ENCODE data around the gene KIF21B.

Gene KIF21B, protein sequence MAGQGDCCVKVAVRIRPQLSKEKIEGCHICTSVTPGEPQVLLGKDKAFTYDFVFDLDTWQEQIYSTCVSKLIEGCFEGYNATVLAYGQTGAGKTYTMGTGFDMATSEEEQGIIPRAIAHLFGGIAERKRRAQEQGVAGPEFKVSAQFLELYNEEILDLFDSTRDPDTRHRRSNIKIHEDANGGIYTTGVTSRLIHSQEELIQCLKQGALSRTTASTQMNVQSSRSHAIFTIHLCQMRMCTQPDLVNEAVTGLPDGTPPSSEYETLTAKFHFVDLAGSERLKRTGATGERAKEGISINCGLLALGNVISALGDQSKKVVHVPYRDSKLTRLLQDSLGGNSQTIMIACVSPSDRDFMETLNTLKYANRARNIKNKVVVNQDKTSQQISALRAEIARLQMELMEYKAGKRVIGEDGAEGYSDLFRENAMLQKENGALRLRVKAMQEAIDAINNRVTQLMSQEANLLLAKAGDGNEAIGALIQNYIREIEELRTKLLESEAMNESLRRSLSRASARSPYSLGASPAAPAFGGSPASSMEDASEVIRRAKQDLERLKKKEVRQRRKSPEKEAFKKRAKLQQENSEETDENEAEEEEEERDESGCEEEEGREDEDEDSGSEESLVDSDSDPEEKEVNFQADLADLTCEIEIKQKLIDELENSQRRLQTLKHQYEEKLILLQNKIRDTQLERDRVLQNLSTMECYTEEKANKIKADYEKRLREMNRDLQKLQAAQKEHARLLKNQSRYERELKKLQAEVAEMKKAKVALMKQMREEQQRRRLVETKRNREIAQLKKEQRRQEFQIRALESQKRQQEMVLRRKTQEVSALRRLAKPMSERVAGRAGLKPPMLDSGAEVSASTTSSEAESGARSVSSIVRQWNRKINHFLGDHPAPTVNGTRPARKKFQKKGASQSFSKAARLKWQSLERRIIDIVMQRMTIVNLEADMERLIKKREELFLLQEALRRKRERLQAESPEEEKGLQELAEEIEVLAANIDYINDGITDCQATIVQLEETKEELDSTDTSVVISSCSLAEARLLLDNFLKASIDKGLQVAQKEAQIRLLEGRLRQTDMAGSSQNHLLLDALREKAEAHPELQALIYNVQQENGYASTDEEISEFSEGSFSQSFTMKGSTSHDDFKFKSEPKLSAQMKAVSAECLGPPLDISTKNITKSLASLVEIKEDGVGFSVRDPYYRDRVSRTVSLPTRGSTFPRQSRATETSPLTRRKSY (N-terminal part only)

DNA sequence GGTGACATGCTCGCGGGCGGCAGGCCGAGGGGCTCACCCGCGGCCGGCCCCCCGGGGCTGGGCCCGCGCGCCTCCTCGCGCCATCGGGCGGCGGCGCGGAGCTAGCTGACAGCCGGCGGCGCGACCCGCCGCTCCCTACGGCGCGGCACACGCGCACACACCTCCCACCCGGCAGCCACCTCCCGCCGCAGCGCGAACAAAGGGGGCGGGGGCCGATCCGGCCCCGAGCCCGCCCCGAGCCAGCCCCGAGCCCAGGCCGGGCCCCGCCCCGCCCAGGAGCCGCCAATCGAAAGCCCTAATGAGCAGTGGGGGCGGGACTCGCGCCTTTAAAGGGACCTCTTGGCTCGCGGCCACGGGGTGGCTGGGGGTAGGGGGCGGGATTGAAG lies at the start of gene KIF21B:
Gene KIF21B (minus strand): TSS at position 198 of the 386 bp plus-strand sequence. CDS start 331 bp downstream, outside the sequence.
- in situ Hi-C loops (cut with MboI; ENCODE audit: low sequenced_read_pairs), result no loop called here

- in situ Hi-C loops (cut with MboI; ENCODE audit: low sequenced_read_pairs), result no loop called here
Observed at GRCh38 chr1:201072922-201073321, 49.4 kb upstream of the KIF21B start.

GRCh38 chr1:201072149-201072548 lies 48.6 kb upstream of the KIF21B start:
- in situ Hi-C loops (cut with MboI; ENCODE audit: low sequenced_read_pairs), result no loop called here

GRCh38 chr1:201069636-201070035 lies 46.1 kb upstream of the KIF21B start:
- in situ Hi-C loops (cut with MboI; ENCODE audit: low sequenced_read_pairs), result no loop called here

- in situ Hi-C loops (cut with MboI; ENCODE audit: low sequenced_read_pairs), result no loop called here
Observed at GRCh38 chr1:201068976-201069375, 45.5 kb upstream of the KIF21B start.

GRCh38 chr1:201066986-201067385 lies 43.5 kb upstream of the KIF21B start:
- in situ Hi-C loops (cut with MboI; ENCODE audit: low sequenced_read_pairs), result no loop called here

DNA sequence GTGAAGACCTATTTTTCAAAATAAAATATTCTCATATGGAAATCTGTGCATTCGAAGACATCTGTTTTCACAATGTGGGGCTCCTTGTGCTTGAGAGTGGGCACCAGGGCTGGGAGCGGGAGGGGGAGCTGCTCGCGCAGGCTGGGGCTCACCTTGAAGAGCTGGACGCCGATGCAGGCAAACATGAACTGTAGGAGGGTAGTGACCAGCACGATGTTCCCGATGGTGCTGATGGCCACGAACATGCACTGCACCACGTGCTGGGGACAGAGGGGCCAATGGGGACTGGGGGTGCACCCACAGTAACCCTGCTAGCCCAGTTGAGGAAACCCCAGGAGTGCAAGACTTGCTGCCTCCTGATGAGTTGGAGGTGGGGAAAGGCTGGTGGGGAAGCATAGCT lies 42.2 kb upstream of the KIF21B start:
- in situ Hi-C loops (cut with MboI; ENCODE audit: low sequenced_read_pairs), result no loop called here

DNA sequence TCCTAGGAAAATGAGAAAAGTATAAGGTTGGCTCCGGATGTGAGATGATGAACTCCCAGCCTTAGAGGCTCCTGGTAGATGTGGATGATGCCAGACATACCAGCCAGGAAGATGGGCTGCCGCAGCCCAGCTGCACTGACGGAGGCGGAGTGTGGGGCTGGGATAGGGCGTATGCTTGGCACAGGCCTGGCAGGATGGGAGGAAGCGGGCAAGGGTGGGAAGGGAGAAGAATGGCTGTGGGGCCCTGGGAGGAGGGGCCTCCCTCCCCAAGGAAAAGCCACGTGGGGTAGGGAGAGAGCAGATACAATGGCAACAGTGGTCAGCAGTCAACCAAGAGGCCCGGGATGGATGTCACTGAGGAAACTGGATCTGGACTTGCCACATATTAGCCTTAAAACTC lies 41.3 kb upstream of the KIF21B start:
- in situ Hi-C loops (cut with MboI; ENCODE audit: low sequenced_read_pairs), result no loop called here

DNA sequence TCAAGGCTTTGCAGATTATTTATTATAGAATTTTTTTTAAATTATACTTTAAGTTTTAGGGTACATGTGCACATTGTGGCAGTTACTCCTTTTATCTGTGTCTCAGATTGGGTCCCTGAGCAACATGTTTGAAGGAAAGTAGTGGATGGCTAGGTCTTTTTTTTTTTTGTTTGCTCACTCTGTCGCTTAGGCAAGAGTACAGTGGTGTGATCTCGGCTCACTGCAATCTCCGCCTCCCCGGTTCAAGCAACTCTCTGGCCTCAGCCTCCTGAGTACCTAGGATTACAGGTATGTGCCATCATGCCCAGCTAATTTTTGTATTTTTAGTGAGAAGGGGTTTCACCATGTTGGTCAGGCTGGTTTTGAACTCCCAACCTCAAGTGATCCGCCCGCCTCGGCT lies 39.6 kb upstream of the KIF21B start:
- in situ Hi-C loops (cut with MboI; ENCODE audit: low sequenced_read_pairs), result no loop called here

- in situ Hi-C loops (cut with MboI; ENCODE audit: low sequenced_read_pairs), result no loop called here
Observed at GRCh38 chr1:201062511-201063091, 39.1 kb upstream of the KIF21B start.

DNA sequence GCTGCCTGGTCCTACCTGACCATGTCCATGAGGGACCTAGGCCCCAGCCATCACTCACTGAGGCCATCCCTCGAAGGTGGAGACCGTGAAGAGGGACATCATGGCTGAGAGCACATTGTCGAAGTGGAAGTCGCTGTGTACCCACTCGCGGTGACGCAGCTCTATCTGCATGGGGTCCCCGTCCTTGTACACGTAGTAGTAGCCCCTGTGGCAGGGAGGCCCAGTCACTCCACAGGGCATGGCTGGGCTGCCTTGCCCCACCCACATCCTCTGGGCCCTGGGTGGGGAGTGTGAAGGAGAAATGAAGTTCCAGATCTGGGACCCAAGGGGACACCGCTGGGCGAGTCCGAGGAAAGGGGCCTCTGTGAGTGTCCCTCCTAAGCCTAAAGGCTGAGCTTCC lies 38.4 kb upstream of the KIF21B start:
- in situ Hi-C loops (cut with MboI; ENCODE audit: low sequenced_read_pairs), result no loop called here

DNA sequence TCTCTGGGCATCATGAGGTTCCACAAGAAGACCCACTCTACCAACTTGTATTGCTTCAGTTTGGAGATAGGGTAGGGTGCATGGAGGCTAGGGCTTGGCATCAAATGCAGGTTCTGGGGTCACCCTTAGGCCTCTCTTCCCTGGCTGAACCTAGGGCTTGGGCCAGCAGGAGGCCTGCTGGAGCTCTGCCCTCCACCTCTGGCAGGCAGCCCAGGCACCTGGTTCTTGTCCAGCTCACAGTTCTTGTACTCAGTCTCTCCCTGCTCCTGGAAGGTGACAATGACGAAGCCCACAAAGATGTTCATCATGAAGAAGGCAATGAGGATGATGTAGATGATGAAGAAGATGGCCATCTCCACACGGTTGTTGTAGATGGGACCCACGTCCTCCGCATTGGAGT lies 37.5 kb upstream of the KIF21B start:
- in situ Hi-C loops (cut with MboI; ENCODE audit: low sequenced_read_pairs), result no loop called here

DNA sequence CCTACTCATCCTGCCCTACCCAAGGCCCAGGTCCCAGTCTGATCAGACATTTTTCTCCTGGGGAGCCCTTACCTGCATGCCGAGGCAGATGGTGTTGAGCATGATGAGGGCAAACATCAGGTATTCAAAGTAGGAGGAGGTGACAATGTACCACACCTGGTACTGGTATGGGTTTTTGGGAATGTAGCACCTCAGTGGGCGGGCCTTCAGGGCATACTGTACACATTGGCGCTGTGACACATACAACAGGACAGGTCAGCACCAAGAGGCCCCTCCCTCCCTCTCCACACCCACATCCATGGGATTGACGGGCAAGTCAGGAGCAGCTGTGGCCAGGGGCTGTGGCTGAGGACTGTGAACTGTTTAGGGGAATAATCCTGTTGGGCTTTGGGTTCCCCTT lies 37.1 kb upstream of the KIF21B start:
- in situ Hi-C loops (cut with MboI; ENCODE audit: low sequenced_read_pairs), result no loop called here

- in situ Hi-C loops (cut with MboI; ENCODE audit: low sequenced_read_pairs), result no loop called here
Observed at GRCh38 chr1:201059871-201060555, 36.5 kb upstream of the KIF21B start.

- in situ Hi-C loops (cut with MboI; ENCODE audit: low sequenced_read_pairs), result no loop called here
Observed at GRCh38 chr1:201059401-201059800, 35.9 kb upstream of the KIF21B start.

DNA sequence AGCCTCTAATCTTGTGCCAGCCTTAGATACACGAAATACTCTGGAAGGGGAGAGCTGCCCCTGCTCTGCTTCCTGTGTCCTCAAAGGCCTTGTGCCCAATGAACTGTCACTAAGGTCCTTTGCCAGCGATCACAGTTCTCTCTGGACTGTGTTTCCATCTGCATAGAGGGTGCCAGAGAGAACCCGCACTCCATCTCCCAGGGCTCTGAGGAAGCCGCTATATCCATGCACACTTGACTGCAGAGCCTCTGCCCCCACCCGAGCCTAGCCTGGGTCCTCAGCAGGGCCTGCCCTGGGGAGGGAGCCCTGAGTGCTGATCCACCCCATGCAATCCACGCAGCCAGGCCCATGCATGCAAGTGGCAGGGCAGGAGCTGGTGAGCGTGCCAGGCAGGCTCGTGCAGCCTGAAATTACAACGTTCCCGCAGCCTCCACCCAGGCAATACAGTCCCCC lies 30.6 kb upstream of the KIF21B start:
- in situ Hi-C loops (cut with MboI; ENCODE audit: low sequenced_read_pairs), result no loop called here

DNA sequence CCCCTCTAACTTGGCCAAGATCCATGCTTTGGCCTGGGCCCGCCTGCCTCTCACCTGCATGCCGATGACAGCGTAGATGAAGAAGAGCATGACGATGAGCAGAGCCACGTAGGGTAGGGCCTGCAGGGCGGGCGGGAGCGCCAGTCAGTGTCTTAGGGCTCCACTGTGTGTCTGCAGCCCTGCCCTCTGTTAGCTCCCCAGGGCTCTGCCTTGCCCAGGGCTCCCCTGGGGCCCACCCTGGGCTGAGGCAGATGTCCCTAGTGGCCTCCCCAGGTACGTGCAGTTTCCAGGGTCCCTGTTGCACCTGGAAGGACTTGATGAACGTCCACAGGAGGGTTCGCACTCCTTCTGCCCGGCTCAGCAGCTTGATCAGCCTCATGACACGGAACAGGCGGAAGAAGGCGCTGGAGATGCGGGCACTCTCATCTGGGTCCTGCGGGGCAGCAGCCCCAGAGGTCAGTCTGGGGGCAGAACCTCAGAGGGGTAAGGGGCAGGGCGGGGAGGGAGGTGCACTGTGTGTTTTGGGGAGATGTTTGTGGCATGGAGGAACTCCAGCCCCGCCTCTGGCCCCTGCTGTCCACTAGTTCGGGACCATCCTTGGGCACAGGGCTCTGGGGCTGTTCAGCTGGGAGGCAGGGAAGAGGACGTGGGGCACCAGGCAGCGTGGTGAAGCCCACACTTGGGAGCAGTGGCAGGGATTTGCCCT lies 29.8 kb upstream of the KIF21B start:
- in situ Hi-C loops (cut with MboI; ENCODE audit: low sequenced_read_pairs), result no loop called here

GRCh38 chr1:201051399-201051798 lies 27.9 kb upstream of the KIF21B start:
- in situ Hi-C loops (cut with MboI; ENCODE audit: low sequenced_read_pairs), result no loop called here

DNA sequence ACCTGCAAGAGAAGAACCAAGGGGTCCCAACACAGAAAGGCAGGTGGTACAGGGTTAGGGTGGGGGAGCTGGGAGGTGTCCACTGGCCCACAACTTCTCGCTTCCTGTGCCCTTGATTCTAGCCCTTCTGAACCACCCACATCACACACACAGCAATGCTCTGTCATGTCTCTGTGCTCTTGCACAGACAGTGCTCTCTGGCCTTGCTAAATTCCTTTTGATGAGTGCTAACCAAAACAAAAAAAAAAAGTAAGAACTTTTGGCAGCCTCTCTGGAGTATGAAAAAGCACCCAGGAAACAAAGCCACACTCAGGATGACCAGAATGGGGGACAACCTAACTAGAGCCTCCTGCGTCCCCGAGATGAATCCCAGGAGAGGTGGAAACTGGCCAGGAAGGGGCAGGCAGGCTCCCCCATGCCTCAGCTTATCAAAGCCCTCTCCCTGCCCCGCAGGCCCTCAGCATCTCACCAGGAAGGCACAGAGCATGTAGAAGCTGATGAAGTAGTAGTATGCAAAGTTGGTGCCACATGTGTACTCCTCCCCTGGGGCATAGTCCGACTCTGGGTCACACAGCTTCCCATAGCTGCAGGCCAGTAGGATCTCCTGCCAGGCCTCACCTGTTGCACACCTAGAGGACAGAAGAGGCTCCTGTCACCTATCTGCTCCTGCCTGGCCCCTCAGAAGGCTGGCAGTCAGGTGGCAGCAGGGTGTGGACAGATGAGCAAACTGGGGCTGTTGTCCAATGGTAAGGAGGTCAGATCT lies 27.2 kb upstream of the KIF21B start:
- in situ Hi-C loops (cut with MboI; ENCODE audit: low sequenced_read_pairs), result no loop called here

Data from HL-60/S4 treated with phorbol 12-myristate 13-acetate at 8.2 ng/mL for 4 days and 3 days (cell line).